Measurements from ENCODE around the gene FGR.

GRCh38 chr1:27596261-27596660 is 38.7 kb downstream of the FGR start:
- TF ChIP-seq RARB (CRISPR knock-in tag; IDR thresholded peaks at IDR 0.05) = no peak
- TF ChIP-seq ARNTL (CRISPR knock-in tag; IDR thresholded peaks at IDR 0.05; ENCODE audit: borderline replicate concordance, low read depth) = no peak
- TF ChIP-seq GLIS3 (CRISPR knock-in tag; IDR thresholded peaks at IDR 0.05) = no peak
- no peak for TF ChIP-seq SNAI2 (CRISPR knock-in tag; IDR thresholded peaks at IDR 0.05)
- TF ChIP-seq, protein P1, sequence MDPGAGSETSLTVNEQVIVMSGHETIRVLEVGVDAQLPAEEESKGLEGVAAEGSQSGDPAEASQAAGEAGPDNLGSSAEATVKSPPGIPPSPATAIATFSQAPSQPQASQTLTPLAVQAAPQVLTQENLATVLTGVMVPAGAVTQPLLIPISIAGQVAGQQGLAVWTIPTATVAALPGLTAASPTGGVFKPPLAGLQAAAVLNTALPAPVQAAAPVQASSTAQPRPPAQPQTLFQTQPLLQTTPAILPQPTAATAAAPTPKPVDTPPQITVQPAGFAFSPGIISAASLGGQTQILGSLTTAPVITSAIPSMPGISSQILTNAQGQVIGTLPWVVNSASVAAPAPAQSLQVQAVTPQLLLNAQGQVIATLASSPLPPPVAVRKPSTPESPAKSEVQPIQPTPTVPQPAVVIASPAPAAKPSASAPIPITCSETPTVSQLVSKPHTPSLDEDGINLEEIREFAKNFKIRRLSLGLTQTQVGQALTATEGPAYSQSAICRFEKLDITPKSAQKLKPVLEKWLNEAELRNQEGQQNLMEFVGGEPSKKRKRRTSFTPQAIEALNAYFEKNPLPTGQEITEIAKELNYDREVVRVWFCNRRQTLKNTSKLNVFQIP (CRISPR knock-in tag; IDR thresholded peaks at IDR 0.05; ENCODE audit: borderline replicate concordance, low read depth) = no peak
- TF ChIP-seq ZNF565 (CRISPR knock-in tag; conservative IDR thresholded peaks at IDR 0.05; ENCODE audit: low read depth) = no peak
- TF ChIP-seq ZFP30 (CRISPR knock-in tag; IDR thresholded peaks at IDR 0.05) = no peak
- TF ChIP-seq CREB5 (CRISPR knock-in tag; IDR thresholded peaks at IDR 0.05; ENCODE audit: low read depth) = no peak
- no peak for TF ChIP-seq TOX (CRISPR knock-in tag; IDR thresholded peaks at IDR 0.05; ENCODE audit: borderline replicate concordance)
- no peak for TF ChIP-seq CSRNP3 (CRISPR knock-in tag; IDR thresholded peaks at IDR 0.05)
